ENCODE results near the gene ZNF101. TPM values are rescaled to one million over a fixed set of nuclear protein-coding genes. Genes with fewer than 3 reads are reported as not detected.
A peak's percentile ranks its signal among the peaks of the same experiment; 100 is the strongest.

ZNF101 gene
- 10 to 100 TPM; 66.9 to 79.6 TPM for total RNA-seq

DNA sequence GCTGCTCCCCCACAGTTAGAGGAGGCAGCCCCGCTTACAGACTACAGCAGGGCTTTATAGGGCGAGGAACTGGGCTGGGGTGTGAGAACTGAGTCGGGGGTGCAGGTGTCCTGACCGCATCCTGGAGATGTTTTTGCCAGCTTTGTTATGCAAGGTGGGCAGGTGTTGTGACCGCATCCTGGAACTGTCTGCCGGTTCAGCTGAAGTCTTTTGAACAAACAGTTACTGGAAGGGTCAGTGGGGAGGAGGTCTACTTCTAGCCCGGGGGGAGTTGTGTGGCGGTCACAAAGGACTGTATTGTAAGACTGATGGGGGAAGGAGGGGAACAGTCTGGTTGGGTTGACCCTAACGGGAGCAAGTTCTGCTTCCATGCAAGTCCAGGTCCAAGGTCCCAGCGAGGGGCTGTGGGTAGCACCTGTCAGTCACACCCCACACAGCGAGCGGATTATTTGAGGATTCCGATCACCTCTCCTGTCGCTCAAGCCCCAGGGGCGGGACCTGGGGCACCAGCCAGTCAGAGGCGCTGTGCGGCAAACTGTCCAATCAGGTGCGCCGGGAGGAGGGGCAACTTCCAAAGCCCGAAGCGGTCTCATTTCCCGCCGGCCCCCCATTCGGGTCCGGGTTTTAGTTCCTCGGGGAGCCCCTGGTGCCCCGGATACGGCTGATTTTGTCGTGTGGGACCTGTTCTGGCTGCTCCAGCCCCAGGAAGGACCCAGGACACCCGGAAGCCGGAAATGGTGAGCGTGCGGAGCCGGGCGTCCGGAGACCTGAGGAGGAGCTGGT lies at the start of gene ZNF101:
ZNF101 (plus strand) TSS at position 610 of the 783 bp plus-strand sequence; CDS start at position 735, 125 bp downstream.
- Mint-ChIP-seq H3K27ac (peak within 1 kb of the TSS; percentile 89 to 99), H3K9me3 (no peaks in the 10 kb centered on the region), H3K36me3 (peaks cover 32 to 56% of the 10 kb centered on the region in 2 donors)
- peak; percentile 96 to 97 for DNase-seq (ENCODE audit: low spot score in 2 of 2)
- peak; percentile 80 to 84 for ATAC-seq

DNA sequence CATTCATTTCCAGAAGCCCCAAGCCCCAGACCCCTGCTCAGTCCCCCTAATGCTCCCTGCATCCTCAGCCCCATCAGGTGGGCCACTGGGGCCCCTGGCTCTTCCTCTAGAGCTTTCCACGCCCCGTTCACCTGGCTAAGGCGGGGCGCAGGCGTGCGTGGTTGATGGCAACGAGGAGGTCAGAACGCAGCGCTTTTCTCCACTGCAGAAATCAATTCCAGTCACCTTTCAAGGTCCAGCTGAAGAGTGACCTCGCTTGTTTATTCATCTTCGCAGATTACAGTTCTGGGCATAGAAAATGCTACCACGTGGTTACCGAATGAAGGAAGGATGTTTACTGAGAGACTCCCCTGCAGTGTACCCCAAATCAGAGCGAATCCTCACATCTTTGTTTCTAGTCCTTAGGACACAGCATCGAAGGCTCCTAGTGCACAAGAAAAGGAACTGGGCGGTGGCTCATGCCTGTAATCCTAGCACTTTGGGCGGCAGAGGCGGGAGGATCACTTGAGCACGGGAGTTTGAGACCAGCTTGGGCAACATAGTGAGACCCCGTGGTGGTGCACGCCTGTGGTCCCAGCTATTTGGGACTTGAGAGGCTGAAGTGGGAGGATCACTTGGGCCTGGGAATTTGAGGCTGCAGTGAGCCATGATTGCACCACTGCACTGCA lies 49.3 kb upstream of the ZNF101 start:
- Mint-ChIP-seq H3K27ac (peak overlapping the region; percentile 89 to 97), H3K36me3 (peaks cover 8 to 12% of the 10 kb centered on the region in 2 donors), H3K9me3 (no peaks in the 10 kb centered on the region)
- ATAC-seq (no peak), DNase-seq (ENCODE audit: low spot score in 2 of 2) (no peak)

DNA sequence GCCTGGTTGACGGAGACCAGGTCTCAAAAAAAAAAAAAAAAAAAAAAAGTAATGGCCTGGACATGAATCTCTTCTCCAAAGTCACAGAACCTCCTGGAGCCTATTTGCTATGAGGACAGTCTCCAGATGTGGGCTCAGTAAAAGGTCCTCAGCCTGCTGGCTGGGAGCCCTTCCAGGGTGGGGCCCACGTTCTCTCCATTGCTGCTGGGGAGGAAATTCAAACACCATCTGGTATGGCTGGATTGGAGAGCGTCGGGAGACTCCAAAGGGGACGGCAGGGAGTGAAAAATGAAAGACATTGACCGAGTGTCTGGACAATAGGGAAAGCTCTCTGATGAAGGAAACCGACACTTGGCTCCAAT lies 48.8 kb upstream of the ZNF101 start:
- Mint-ChIP-seq H3K9me3 (no peaks in the 10 kb centered on the region), H3K27ac (peak overlapping the region in 1 of 2 donors; percentile 89), H3K36me3 (peaks cover 8 to 16% of the 10 kb centered on the region in 2 donors)
- DNase-seq (ENCODE audit: low spot score in 2 of 2): no peak
- no peak for ATAC-seq

DNA sequence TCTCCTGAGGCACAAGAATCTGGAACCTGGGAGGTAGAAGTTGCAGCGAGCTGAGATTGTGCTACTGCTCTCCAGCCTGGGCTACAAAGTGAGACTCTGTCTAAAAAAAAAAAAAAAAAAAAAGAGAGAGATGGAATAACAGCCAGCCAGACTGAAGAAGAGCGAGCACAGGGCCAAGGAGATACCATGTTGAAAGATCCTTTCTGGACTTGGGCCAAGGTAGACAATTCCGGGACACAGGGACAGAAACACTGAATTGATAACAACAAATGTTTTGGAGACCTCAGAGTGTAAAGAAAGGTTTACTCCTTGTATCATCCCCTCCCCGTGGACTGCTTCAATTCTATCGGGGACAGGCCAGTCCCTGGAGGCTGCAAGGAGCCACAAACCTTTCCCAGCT lies 45.3 kb upstream of the ZNF101 start:
- DNase-seq (ENCODE audit: low spot score in 2 of 2) (no peak), ATAC-seq (no peak)
- H3K9me3 Mint-ChIP-seq: no peaks in the 10 kb centered on the region
- peak overlapping the region; percentile 21 to 50 for H3K27ac Mint-ChIP-seq
- peaks cover 18 to 23% of the 10 kb centered on the region in 2 donors for H3K36me3 Mint-ChIP-seq

DNA sequence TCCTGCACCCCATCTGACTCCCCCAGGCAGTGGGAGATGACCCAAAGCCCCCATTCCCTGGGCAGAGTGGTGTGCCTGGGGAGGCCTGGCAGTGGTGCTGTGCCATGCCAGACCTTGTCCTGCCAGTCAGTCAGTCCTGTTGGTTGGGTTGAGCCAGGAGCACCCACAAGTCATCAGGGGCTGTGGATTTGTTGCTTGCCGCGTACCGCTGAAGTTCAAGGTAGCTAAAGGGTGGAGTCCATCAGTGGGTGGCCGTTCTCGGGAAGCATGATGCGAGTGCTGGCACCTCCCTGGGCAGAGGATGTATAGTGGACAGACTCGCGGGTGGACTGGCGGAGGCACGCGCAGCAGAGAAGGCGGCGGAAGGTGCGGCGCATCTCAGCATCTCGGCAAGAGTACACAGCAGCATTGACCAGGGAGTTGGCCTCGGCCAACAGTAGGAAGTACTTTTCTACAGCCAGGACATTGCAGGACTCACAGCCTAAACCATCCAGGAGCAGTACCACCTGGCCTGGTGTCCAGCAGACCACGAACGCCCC lies 44.5 kb upstream of the ZNF101 start:
- Mint-ChIP-seq H3K27ac (peak overlapping the region in 1 of 2 donors; percentile 21), H3K9me3 (no peaks in the 10 kb centered on the region), H3K36me3 (peaks cover 18 to 23% of the 10 kb centered on the region in 2 donors)
- no peak for DNase-seq (ENCODE audit: low spot score in 2 of 2)
- no peak for ATAC-seq

- no peaks in the 10 kb centered on the region for H3K9me3 Mint-ChIP-seq
- H3K27ac Mint-ChIP-seq: peak overlapping the region; percentile 88 to 98
- H3K36me3 Mint-ChIP-seq: peaks cover 18 to 23% of the 10 kb centered on the region in 2 donors
- DNase-seq (ENCODE audit: low spot score in 2 of 2): no peak
- ATAC-seq: no peak
Observed at GRCh38 chr19:19626516-19627472, 41.8 kb upstream of the ZNF101 start.

GRCh38 chr19:19627621-19628500 lies 40.8 kb upstream of the ZNF101 start, which contains the start of gene LPAR2:
Gene LPAR2 (minus strand): TSS chr19:19628220. CDS start chr19:19627275, 945 bp downstream.
- Mint-ChIP-seq H3K27ac (peak within 1 kb of the TSS; percentile 88 to 98), H3K9me3 (no peaks in the 10 kb centered on the region)
- ATAC-seq: peak; percentile 61 to 82

GRCh38 chr19:19628501-19629134 lies 40.0 kb upstream of the ZNF101 start:
- DNase-seq (ENCODE audit: low spot score in 2 of 2) (peak; percentile 25 to 70), ATAC-seq (peak; percentile 35 to 62)
- no peaks in the 10 kb centered on the region for H3K9me3 Mint-ChIP-seq
- H3K36me3 Mint-ChIP-seq: peaks cover 18 to 33% of the 10 kb centered on the region in 2 donors
- peak overlapping the region; percentile 79 to 85 for H3K27ac Mint-ChIP-seq

More at GRCh38 chr19:19627621-19628500, 40.8 kb upstream of the ZNF101 start, which contains the start of gene LPAR2:
- peaks cover 18 to 26% of the 10 kb centered on the region in 2 donors for H3K36me3 Mint-ChIP-seq
- peak; percentile 73 to 76 for DNase-seq (ENCODE audit: low spot score in 2 of 2)

DNA sequence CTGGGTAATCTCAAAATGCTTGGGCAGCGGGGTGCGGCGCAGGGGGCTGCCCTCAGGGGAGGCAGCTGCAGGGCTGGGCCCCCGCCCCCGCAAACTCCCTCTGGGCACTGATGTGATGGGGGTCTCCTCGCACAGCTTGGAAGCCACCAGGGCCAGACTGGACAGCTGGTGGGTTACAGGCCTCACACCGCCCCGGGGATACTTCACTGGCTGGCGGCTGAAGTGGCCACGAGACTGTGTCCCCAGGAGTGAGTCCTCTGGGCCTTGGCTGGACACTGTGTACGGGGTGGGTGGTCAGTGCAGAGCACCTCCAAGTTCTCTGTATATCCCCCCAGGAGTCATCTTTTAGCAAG lies 38.6 kb upstream of the ZNF101 start:
- Mint-ChIP-seq H3K9me3 (no peaks in the 10 kb centered on the region), H3K36me3 (peaks cover 26 to 34% of the 10 kb centered on the region in 2 donors), H3K27ac (no peak overlapping the region)
- no peak for ATAC-seq
- no peak for DNase-seq (ENCODE audit: low spot score in 2 of 2)

DNA sequence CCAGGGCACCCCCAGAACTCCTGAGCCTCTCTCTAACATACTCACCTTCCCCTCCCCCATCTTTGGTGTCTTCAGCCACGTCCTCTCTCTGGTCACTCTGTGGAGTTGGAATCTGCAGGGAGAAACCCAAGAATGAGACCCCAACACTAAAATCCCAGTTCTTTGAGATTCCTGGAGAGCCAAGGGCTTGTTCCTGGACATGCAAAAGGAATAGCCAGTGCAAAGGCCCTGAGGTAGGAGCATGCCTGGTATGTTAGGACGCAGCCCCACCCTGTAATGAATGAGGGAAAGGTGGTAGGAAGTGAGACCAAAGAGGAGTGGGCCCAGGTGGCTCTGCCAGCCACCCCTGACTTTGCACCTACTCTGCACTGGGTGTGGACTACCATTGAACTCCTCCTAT lies 38.2 kb upstream of the ZNF101 start:
- DNase-seq (ENCODE audit: low spot score in 2 of 2) (no peak), ATAC-seq (no peak)
- Mint-ChIP-seq H3K36me3 (peaks cover 26 to 36% of the 10 kb centered on the region in 2 donors), H3K9me3 (no peaks in the 10 kb centered on the region), H3K27ac (peak overlapping the region in 1 of 2 donors; percentile 44)

- no peaks in the 10 kb centered on the region for H3K9me3 Mint-ChIP-seq
- DNase-seq (ENCODE audit: low spot score in 2 of 2) (no peak), ATAC-seq (no peak)
- peaks cover 22 to 35% of the 10 kb centered on the region in 2 donors for H3K36me3 Mint-ChIP-seq
- peak overlapping the region in 1 of 2 donors; percentile 44 for H3K27ac Mint-ChIP-seq
Observed at GRCh38 chr19:19631346-19631745, 37.3 kb upstream of the ZNF101 start.

- no peak for ATAC-seq
- Mint-ChIP-seq H3K36me3 (peaks cover 9 to 25% of the 10 kb centered on the region in 2 donors), H3K27ac (peak overlapping the region in 1 of 2 donors; percentile 32), H3K9me3 (no peaks in the 10 kb centered on the region)
- no peak for DNase-seq (ENCODE audit: low spot score in 2 of 2)
Observed at GRCh38 chr19:19632661-19633060, 36.0 kb upstream of the ZNF101 start.

- no peak for DNase-seq (ENCODE audit: low spot score in 2 of 2)
- Mint-ChIP-seq H3K9me3 (no peaks in the 10 kb centered on the region), H3K36me3 (peaks cover 9 to 29% of the 10 kb centered on the region in 2 donors), H3K27ac (peak overlapping the region; percentile 24 to 32)
- ATAC-seq: no peak
Observed at GRCh38 chr19:19633711-19634515, 34.7 kb upstream of the ZNF101 start.

Data from activated naive CD4-positive, alpha-beta T cell treated with anti-CD3 and anti-CD28 coated beads, Interleukin-2, amount 50 U/mL, for 72 hours (primary cell).